OCI-LY7 (cell line): ENCODE measurements around the gene DNER.

ENCODE experiments used
- CTCF ChIP-seq: fragments of 200-600 bp; sonication (generic); conservative IDR thresholded peaks from 2 replicates; pipeline ENCODE4 v1.5.1; 2014; ENCODE audit warnings: mild to moderate bottlenecking, antibody characterized with exemption, low read length, moderate library complexity, mixed read lengths
- EZH2phosphoT487 ChIP-seq: fragments of 200-600 bp; sonication (generic); IDR thresholded peaks from 2 replicates; pipeline ENCODE4 v1.6.1; 2018; ENCODE audit warnings: low read depth, borderline replicate concordance, mild to moderate bottlenecking, mixed run types, antibody characterized with exemption, low read length, moderate library complexity, mixed read lengths

GRCh38 chr2:229635371-229635680 is 79.0 kb downstream of the DNER start:
- TF ChIP-seq CTCF (no peak), EZH2phosphoT487 (no peak)
